Loucy (cell line): ENCODE results near the gene ATP5MC3.

Experiments used
- EZH2phosphoT487 ChIP-seq: fragments of 200-600 bp; IDR thresholded peaks from 2 replicates; pipeline ENCODE4 v1.6.1; 2018; ENCODE audit warnings: antibody characterized with exemption, mild to moderate bottlenecking, moderate library complexity, borderline replicate concordance
- TF ChIP-seq, protein P1 (sequence below): fragments of 200-600 bp; sonication (generic); conservative IDR thresholded peaks from 2 replicates; pipeline ENCODE4 v1.5.1; 2014; ENCODE audit warnings: mild to moderate bottlenecking, antibody characterized with exemption, low read length

DNA sequence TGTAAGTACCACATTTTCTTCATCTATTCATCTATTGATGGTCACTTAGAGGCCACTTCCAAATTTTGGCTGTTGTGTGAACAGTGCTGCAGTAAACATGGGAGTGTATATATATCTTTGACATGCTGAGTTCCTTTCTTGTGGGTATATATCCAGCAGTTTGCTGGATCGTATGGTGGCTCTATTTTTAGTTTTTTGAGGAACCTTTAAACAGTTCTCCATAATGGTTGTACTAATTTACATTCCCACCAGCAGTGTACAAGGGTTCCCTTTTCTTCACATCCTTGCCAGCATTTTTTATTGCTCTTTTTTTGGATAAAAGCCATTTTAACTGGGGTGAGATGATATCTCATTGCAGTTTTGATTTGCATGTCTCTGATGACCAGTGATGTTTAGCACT lies 7.3 kb upstream of the ATP5MC3 start:
- TF ChIP-seq, protein P1, sequence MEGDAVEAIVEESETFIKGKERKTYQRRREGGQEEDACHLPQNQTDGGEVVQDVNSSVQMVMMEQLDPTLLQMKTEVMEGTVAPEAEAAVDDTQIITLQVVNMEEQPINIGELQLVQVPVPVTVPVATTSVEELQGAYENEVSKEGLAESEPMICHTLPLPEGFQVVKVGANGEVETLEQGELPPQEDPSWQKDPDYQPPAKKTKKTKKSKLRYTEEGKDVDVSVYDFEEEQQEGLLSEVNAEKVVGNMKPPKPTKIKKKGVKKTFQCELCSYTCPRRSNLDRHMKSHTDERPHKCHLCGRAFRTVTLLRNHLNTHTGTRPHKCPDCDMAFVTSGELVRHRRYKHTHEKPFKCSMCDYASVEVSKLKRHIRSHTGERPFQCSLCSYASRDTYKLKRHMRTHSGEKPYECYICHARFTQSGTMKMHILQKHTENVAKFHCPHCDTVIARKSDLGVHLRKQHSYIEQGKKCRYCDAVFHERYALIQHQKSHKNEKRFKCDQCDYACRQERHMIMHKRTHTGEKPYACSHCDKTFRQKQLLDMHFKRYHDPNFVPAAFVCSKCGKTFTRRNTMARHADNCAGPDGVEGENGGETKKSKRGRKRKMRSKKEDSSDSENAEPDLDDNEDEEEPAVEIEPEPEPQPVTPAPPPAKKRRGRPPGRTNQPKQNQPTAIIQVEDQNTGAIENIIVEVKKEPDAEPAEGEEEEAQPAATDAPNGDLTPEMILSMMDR = no peak
- no peak for TF ChIP-seq EZH2phosphoT487
